ENCODE data around the gene DGLUCY. TPM values are rescaled to one million over a fixed set of nuclear protein-coding genes. Genes with fewer than 3 reads are reported as not detected.
"Not testable (repeated sequence)": the region's sequence is repeated elsewhere in the genome, so short reads cannot be mapped to it uniquely, and the experiment has no call there.

Gene DGLUCY
- total RNA-seq, 2 donors from 2014 or later, result 50.1 to 85.6 TPM

GRCh38 chr14:91243074-91243471, 129.2 kb downstream of the DGLUCY start:
- peaks cover 50 to 69% of the 10 kb centered on the region in 2 donors for H3K36me3 Mint-ChIP-seq
- H3K9me3 Mint-ChIP-seq, result peaks cover 6 to 9% of the 10 kb centered on the region in 2 donors
- peak overlapping the region; percentile 99 for H3K27ac Mint-ChIP-seq
- DNase-seq (ENCODE audit: low spot score in 2 of 2) (peak in 1 of 2 donors; percentile 53), ATAC-seq (no peak)

GRCh38 chr14:91244501-91244901, 130.6 kb downstream of the DGLUCY start, which contains the start of gene GPR68:
Gene GPR68, minus strand, starts transcription at chr14:91244704. Its CDS starts 9,654 bp downstream, at chr14:91235050.
- H3K27ac Mint-ChIP-seq, result peak within 1 kb of the TSS; percentile 99
- peaks cover 6 to 9% of the 10 kb centered on the region in 2 donors for H3K9me3 Mint-ChIP-seq
- peaks cover 40 to 68% of the 10 kb centered on the region in 2 donors for H3K36me3 Mint-ChIP-seq
- ATAC-seq (no peak), DNase-seq (ENCODE audit: low spot score in 2 of 2) (no peak)

GRCh38 chr14:91245029-91245428, 131.2 kb downstream of the DGLUCY start:
- Mint-ChIP-seq H3K9me3 (peaks cover 6 to 9% of the 10 kb centered on the region in 2 donors), H3K36me3 (peaks cover 42 to 68% of the 10 kb centered on the region in 2 donors), H3K27ac (peak overlapping the region; percentile 99)
- ATAC-seq (peak; percentile 7 to 17), DNase-seq (ENCODE audit: low spot score in 2 of 2) (peak; percentile 55 to 79)

- H3K36me3 Mint-ChIP-seq, result peaks cover 42 to 72% of the 10 kb centered on the region in 2 donors
- H3K27ac Mint-ChIP-seq, result peak overlapping the region; percentile 99
- not testable (repeated sequence) for H3K9me3 Mint-ChIP-seq; DNase-seq (ENCODE audit: low spot score in 2 of 2); ATAC-seq
These were observed 131.7 kb downstream of the DGLUCY start for GRCh38 chr14:91245616-91246015.

DNA sequence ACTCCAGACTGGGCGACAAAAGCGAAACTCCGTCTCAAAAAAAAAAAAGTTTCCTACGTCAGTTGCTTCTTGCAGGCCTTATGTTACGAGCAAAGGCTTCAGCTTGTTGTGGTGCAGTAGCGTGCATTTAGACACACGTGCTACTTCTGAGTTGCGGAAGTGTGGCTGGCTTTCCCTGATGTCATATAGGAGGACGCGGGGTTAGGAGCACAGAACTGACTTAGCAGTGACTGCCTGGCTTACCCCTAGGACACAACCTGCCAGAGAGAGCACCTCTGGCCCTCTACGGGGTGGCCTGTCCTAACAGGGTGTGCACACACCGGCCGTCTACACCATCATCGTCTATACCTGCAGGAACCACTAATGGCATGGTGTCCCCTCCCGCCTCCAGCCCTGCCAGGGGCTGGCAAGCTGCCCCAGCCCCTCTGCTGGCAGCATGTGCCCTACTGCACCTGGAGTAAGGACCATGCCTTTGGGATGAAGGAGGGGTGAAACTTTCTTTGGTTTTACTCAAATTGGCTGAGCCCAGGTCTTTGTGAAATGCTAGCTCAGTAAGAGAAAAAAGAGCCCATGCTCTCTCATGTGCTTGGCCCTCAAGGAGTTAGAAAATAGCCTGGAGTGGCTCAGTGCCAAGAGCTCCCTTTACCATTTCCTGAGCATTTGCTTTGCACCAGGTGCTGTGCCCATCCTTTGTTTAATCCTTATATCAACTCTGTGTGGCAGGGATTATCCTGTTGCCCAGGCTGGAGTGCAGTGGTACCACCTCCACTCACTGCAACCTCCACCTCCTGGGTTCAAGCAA, 132.4 kb downstream of the DGLUCY start:
- DNase-seq (ENCODE audit: low spot score in 2 of 2) (peak; percentile 66 to 85), ATAC-seq (peak; percentile 61 to 72)
- Mint-ChIP-seq H3K27ac (peak overlapping the region; percentile 99), H3K36me3 (peaks cover 39 to 69% of the 10 kb centered on the region in 2 donors), H3K9me3 (peaks cover 6 to 9% of the 10 kb centered on the region in 2 donors)

DNA sequence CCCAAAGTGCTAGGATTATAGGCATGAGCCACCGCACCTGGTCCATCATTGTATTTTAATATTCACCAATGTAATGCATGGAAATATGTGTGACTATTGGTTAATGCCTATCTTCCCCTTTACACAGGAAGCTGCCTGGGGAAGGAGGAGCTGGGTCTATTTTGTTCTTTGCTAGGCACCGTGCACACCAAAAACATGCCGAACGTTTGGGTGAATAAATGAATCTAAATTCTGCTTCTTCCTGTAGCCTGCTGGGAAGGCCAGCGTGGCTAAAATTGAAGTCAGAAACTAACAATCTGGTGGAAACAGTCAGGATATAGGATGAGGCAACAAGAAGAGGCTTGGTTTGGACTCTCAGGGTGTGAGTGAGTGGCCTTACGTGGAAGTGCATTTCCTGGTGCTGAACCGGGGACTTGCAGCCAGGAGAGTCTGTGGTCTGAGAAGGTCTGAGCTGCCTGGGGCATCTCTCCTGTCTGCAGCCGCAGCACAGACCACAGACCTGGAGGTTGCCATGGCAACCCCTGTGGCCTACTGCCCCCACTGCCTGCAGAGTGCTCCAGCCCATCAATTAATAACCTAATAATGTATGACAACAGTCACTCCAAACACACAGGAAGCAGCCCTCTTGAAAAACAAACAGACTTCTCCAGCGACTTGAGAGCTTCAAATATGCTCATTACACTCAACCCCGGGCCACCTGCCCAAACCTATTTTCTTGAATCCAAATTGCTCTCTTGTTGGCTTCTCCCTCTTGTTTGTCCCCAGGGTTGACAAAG, 136.2 kb downstream of the DGLUCY start:
- Mint-ChIP-seq H3K9me3 (peaks cover 5 to 6% of the 10 kb centered on the region in 2 donors), H3K27ac (peak overlapping the region; percentile 73 to 90), H3K36me3 (peaks cover 18 to 48% of the 10 kb centered on the region in 2 donors)
- peak in 1 of 2 donors; percentile 10 for ATAC-seq
- DNase-seq (ENCODE audit: low spot score in 2 of 2), result peak in 1 of 2 donors; percentile 68

DNA sequence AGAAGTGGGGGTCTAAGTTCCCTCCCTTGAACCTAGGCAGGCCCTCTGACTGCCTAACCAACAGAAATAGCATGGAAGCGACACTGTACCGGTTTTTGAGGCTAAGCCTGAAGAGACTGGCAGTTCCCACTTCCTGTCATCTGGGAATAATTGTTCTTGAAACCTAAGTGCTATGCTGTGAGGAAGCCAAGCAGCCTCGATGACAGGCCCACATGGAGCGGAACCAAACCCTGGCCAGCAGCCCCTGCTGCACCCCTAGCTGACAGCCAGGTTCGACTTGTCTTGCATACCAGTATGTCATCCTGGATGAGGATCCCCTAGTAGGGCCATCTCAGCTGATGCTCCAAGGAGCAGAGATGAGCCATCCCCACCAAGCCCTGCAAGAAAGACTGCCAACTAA, 137.0 kb downstream of the DGLUCY start:
- DNase-seq (ENCODE audit: low spot score in 2 of 2), result no peak
- Mint-ChIP-seq H3K9me3 (peaks cover 5 to 6% of the 10 kb centered on the region in 2 donors), H3K36me3 (peaks cover 18 to 47% of the 10 kb centered on the region in 2 donors), H3K27ac (peak overlapping the region in 1 of 2 donors; percentile 90)
- ATAC-seq, result no peak

DNA sequence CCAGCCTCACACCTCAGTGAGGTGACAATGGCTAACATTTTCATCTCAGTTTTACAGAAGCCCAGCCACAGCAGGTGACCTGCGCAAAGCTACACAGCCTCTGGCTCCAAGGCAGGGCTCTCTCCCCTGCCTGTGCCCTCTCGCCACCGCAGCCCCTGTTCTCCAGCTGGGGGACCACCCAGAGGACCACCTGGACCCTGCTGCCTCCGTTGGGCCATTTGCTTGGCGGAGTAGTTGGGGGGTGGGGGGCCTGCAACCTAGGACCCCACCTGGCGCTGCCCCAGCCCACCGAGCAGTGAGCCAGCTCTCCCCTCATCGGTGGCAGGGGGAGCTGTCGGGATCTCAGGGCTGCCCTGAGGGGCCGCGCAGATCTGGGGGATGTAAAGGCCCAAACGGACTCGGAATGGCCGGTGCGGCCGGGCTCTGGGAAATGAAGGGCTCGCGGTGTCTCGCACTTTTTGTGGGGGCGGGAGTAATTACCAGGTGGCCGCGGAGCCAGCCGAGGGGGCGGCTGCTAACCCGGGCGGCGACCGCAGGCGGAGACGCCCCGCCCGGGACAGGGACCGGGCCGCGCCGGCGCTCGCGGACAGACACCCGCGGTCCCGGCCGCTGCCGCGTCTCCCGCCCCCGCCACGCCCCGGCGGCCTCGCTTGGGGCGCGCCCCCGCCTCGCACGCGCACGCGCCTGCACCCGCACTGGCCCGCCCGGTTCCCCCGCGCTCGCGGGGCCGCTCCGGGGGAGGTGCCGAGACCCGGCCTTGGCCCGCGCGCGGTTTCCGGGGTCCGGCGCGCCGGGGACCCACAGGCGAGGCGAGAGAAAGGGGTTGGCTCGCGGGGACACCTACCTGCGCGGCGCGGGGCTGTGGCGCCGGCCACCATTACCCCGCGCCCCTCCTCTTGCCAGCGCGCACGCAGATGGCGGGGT, 139.3 kb downstream of the DGLUCY start:
- Mint-ChIP-seq H3K9me3 (no peaks in the 10 kb centered on the region), H3K27ac (peak overlapping the region in 1 of 2 donors; percentile 60), H3K36me3 (peaks cover 10 to 28% of the 10 kb centered on the region in 2 donors)
- ATAC-seq (peak; percentile 23 to 30), DNase-seq (ENCODE audit: low spot score in 2 of 2) (no peak)

DNA sequence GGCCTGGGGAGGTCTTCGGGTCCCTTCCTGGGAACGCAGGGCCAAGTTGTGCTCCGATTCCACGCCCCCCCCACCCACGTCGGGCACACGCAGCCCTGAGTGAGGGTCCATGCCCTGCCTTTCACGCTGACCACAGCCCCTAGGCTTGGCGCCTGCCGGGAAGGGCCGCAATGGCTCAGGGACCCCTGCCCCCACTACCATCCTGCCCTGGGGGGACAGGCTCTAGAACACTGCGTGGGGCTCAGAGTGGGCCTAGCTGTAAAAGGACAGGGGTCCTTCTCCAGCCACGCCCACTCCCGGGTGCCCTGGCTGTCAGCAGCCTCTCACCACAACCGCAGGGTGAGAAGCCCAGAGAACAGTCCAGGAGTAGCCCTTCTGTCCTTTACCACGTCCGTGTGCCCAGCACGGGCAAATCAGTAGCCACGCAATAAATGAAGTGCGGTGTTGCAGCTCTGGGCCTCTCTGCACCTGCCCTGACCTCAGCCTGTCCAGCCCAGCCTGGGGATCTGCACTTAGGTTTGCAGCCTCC, 140.0 kb downstream of the DGLUCY start:
- Mint-ChIP-seq H3K9me3 (no peaks in the 10 kb centered on the region), H3K27ac (peak overlapping the region; percentile 65 to 81), H3K36me3 (peaks cover 10 to 21% of the 10 kb centered on the region in 2 donors)
- ATAC-seq (peak in 1 of 2 donors; percentile 5), DNase-seq (ENCODE audit: low spot score in 2 of 2) (no peak)

DNA sequence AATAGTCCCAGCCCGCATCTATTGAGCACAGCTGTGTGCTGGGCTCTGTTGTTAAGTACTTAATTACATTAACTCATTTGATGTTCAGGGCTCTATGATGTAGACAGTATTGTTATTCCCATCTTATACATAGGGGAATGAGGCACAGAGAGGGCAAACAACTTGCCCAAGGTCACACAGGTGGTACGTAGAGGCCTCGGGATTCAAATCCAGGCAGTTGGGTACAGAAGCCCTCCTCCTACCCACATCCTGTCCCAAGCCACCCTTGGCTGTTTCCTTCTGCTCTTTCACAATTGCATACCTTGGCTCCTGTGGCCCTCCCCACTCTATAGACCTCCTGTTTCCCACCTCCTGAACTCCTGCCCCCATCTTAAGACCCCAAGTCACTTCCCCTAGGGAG, 140.6 kb downstream of the DGLUCY start:
- no peak for DNase-seq (ENCODE audit: low spot score in 2 of 2)
- peaks cover 10 to 18% of the 10 kb centered on the region in 2 donors for H3K36me3 Mint-ChIP-seq
- ATAC-seq, result peak in 1 of 2 donors; percentile 23
- peak overlapping the region; percentile 65 to 81 for H3K27ac Mint-ChIP-seq
- H3K9me3 Mint-ChIP-seq, result no peaks in the 10 kb centered on the region

- ATAC-seq (no peak), DNase-seq (ENCODE audit: low spot score in 2 of 2) (no peak)
- H3K9me3 Mint-ChIP-seq, result no peaks in the 10 kb centered on the region
- H3K27ac Mint-ChIP-seq, result peak overlapping the region in 1 of 2 donors; percentile 37
- H3K36me3 Mint-ChIP-seq, result peaks cover 5 to 11% of the 10 kb centered on the region in 2 donors
These were observed 141.3 kb downstream of the DGLUCY start for GRCh38 chr14:91255026-91255695.

- ATAC-seq (no peak), DNase-seq (ENCODE audit: low spot score in 2 of 2) (no peak)
- peaks cover 4 to 5% of the 10 kb centered on the region in 2 donors for H3K36me3 Mint-ChIP-seq
- H3K27ac Mint-ChIP-seq, result no peak overlapping the region
- no peaks in the 10 kb centered on the region for H3K9me3 Mint-ChIP-seq
These were observed 142.8 kb downstream of the DGLUCY start for GRCh38 chr14:91256661-91257060.

DNA sequence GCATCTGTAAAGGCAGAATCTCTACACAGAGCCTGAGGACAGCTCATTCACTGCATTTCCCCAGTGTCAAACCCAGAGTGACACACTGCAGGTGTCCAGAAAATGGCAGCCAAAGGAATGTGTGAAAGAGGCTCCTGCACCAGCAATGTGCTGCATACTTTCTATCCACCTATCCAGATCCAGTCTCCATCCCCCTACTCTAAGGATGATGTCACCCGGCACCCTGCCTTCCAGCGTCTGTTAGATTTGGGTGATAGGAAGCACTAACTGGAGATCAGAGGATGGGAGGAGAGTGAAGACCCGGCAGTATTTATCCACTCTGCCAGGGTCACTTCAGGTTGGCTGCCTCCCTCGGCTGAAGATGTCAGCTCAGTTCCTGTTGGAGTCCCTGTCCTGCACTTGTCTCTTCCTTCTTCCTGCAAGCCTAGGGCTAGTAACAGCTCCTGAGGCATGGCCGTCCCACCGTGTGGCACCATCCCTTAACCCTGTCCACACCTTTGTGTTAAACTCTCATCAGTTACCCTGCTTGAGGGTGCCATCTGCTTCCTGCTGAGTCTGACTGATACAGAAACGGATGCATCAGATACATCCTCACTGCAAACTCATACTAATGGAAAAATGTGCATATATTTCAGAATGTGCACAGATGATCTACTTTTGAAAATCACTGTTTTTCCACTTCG, 143.6 kb downstream of the DGLUCY start:
- Mint-ChIP-seq H3K27ac (peak overlapping the region in 1 of 2 donors; percentile 13), H3K36me3 (no peaks in the 10 kb centered on the region), H3K9me3 (no peaks in the 10 kb centered on the region)
- DNase-seq (ENCODE audit: low spot score in 2 of 2) (no peak), ATAC-seq (peak; percentile 33 to 49)

GRCh38 chr14:91258011-91258618, 144.2 kb downstream of the DGLUCY start:
- Mint-ChIP-seq H3K27ac (peak overlapping the region in 1 of 2 donors; percentile 13), H3K36me3 (no peaks in the 10 kb centered on the region), H3K9me3 (no peaks in the 10 kb centered on the region)
- DNase-seq (ENCODE audit: low spot score in 2 of 2) (no peak), ATAC-seq (peak; percentile 23 to 31)

Measured in activated naive CD4-positive, alpha-beta T cell treated with anti-CD3 and anti-CD28 coated beads, Interleukin-2, amount 50 U/mL, for 72 hours (primary cell).